Measurements from ENCODE around the gene C3orf20.

Gene C3orf20

DNA sequence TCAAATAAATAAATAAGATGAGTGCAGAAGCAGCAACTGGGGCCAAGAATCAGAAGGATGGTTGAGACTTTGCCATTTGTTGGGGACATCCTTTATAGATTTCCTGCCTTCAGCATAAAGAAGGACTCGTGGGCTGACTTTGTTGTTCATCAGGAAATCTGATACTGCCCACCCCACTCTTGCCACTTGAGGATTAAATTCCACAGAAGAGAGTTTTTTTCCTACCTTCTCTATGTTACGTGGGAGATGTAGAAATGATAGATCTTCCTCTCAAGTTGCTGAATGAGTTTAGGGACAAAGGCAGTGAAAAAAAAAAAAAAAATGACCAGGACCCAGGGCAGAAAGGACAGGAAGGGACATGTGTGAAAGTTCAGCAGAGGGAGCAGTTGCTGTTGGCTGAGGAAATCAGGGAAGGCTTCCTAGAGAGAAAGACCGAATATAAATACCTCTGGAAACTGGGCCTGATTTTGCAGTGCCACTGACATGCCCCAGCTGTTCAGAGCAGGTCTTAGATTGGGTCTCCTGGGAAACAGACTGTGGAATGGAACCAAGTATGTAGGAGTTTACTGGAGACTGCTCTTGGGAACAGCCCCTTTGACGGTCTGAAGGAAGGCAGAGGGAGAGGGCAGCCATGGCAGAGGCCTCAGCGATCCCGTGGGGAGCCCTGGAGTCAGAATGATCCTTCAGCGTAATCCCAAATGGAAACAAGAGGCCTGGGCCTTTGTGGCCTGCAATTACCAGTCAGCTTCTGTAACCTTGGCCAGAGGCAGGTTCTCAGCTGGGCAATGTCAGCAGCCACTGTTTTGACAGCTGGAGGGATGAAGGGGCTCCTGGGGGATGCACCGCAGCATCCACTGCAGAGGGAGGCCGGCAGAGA lies 50.9 kb downstream of the C3orf20 start:
- TF ChIP-seq, protein P1, sequence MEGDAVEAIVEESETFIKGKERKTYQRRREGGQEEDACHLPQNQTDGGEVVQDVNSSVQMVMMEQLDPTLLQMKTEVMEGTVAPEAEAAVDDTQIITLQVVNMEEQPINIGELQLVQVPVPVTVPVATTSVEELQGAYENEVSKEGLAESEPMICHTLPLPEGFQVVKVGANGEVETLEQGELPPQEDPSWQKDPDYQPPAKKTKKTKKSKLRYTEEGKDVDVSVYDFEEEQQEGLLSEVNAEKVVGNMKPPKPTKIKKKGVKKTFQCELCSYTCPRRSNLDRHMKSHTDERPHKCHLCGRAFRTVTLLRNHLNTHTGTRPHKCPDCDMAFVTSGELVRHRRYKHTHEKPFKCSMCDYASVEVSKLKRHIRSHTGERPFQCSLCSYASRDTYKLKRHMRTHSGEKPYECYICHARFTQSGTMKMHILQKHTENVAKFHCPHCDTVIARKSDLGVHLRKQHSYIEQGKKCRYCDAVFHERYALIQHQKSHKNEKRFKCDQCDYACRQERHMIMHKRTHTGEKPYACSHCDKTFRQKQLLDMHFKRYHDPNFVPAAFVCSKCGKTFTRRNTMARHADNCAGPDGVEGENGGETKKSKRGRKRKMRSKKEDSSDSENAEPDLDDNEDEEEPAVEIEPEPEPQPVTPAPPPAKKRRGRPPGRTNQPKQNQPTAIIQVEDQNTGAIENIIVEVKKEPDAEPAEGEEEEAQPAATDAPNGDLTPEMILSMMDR (IDR thresholded peaks at IDR 0.05; ENCODE audit: insufficient read depth, low read length, poor library complexity, severe bottlenecking): no peak
- no peak for TF ChIP-seq EZH2phosphoT487 (conservative IDR thresholded peaks at IDR 0.05; ENCODE audit: low read length)
- Histone ChIP-seq H3F3A (ENCODE audit: insufficient read depth) (no peaks in the 10 kb centered on the region; the same call in 1 of the 2 replicates), H3K4me2 (ENCODE audit: low read depth, low read length, poor library complexity, severe bottlenecking) (no peak overlapping the region), H3K27me3 (ENCODE audit: low read length) (no peaks in the 10 kb centered on the region), H3K4me3 (ENCODE audit: insufficient read depth, low read length, poor library complexity, severe bottlenecking) (no peak overlapping the region), H4K20me1 (ENCODE audit: low read depth, low read length) (no peaks in the 10 kb centered on the region), H3K9me3 (ENCODE audit: insufficient read depth, low read length) (no peaks in the 10 kb centered on the region), H3K36me3 (ENCODE audit: low read length) (peaks cover 6% of the 10 kb centered on the region; the same call in 1 of the 2 replicates), H3K9ac (ENCODE audit: low read length) (no peak overlapping the region), H3K27ac (ENCODE audit: low read depth, low read length) (no peak overlapping the region), H2AFZ (ENCODE audit: low read depth, low read length, severe bottlenecking) (no peak overlapping the region), H3K79me2 (ENCODE audit: insufficient read depth, low read length) (no peaks in the 10 kb centered on the region), H3K9me2 (replicated peaks; ENCODE audit: insufficient read depth, low read length) (no peaks in the 10 kb centered on the region)

DNA sequence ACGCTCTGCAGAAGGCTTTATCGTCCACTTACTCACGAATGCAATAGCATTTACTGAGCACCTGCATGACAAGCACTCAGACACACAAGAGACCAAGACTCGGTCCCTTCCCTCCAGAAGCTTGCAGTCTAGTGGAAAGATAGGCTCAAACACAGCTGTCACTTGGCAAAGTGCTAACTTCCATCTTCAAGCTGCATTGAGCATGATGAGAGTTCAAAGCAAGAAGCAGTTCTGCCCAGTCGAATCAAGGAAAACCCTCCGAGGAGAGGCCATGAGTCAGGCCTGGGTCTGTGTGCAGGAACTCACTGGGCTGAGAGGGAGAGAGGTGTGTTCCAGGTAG lies 51.5 kb downstream of the C3orf20 start:
- H3K27me3 ChIP-seq (ENCODE audit: low read length): no peaks in the 10 kb centered on the region
- no peaks in the 10 kb centered on the region for H3K79me2 ChIP-seq (ENCODE audit: insufficient read depth, low read length)
- H3K27ac ChIP-seq (ENCODE audit: low read depth, low read length): no peak overlapping the region
- no peaks in the 10 kb centered on the region for H3K9me2 ChIP-seq (replicated peaks; ENCODE audit: insufficient read depth, low read length)
- no peaks in the 10 kb centered on the region; the same call in 1 of the 2 replicates for H3F3A ChIP-seq (ENCODE audit: insufficient read depth)
- H3K4me2 ChIP-seq (ENCODE audit: low read depth, low read length, poor library complexity, severe bottlenecking): no peak overlapping the region
- H3K9ac ChIP-seq (ENCODE audit: low read length): no peak overlapping the region
- TF ChIP-seq EZH2phosphoT487 (conservative IDR thresholded peaks at IDR 0.05; ENCODE audit: low read length): no peak
- TF ChIP-seq, protein P1 (IDR thresholded peaks at IDR 0.05; ENCODE audit: insufficient read depth, low read length, poor library complexity, severe bottlenecking): no peak
- H2AFZ ChIP-seq (ENCODE audit: low read depth, low read length, severe bottlenecking): no peak overlapping the region
- H3K4me3 ChIP-seq (ENCODE audit: insufficient read depth, low read length, poor library complexity, severe bottlenecking): no peak overlapping the region
- peaks cover 6% of the 10 kb centered on the region; the same call in 1 of the 2 replicates for H3K36me3 ChIP-seq (ENCODE audit: low read length)
- no peaks in the 10 kb centered on the region for H4K20me1 ChIP-seq (ENCODE audit: low read depth, low read length)
- H3K9me3 ChIP-seq (ENCODE audit: insufficient read depth, low read length): no peaks in the 10 kb centered on the region

DNA sequence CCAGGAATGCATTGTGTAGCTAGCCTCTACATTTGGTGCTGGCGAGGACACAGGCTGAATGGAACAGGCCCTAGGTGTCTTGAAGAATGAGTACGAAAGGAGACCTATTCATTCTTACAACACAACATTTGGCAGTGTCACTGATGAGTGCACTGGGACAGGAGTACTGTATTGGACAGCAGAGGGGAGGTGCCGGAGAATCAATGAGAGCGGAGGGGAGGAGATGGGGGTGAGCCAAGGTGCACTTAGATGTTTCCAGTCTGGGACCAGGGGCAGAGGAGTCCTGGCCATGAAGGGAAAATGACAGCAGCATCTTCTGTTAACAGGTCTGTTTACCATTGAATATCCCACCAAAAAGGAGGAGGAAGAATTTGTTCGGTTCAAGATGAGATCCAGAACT lies 53.2 kb downstream of the C3orf20 start:
- TF ChIP-seq EZH2phosphoT487 (conservative IDR thresholded peaks at IDR 0.05; ENCODE audit: low read length): no peak
- Histone ChIP-seq H4K20me1 (ENCODE audit: low read depth, low read length) (no peaks in the 10 kb centered on the region), H3F3A (ENCODE audit: insufficient read depth) (no peaks in the 10 kb centered on the region; the same call in 1 of the 2 replicates), H3K4me2 (ENCODE audit: low read depth, low read length, poor library complexity, severe bottlenecking) (no peak overlapping the region), H3K27ac (ENCODE audit: low read depth, low read length) (no peak overlapping the region), H3K27me3 (ENCODE audit: low read length) (no peaks in the 10 kb centered on the region), H3K4me3 (ENCODE audit: insufficient read depth, low read length, poor library complexity, severe bottlenecking) (no peak overlapping the region), H2AFZ (ENCODE audit: low read depth, low read length, severe bottlenecking) (no peak overlapping the region), H3K9me3 (ENCODE audit: insufficient read depth, low read length) (no peaks in the 10 kb centered on the region), H3K79me2 (ENCODE audit: insufficient read depth, low read length) (no peaks in the 10 kb centered on the region), H3K9ac (ENCODE audit: low read length) (no peak overlapping the region), H3K9me2 (replicated peaks; ENCODE audit: insufficient read depth, low read length) (no peaks in the 10 kb centered on the region), H3K36me3 (ENCODE audit: low read length) (no peaks in the 10 kb centered on the region)

Measured in SU-DHL-6 (cell line).